Lower leg skin (tissue), 4 donors: ENCODE measurements around the gene GDPD1. TPM values are rescaled to one million over a fixed set of nuclear protein-coding genes. Genes with fewer than 3 reads are reported as not detected.

Experiments used
- DNase-seq, 2 donors: peaks; one replicate each; pipeline ENCODE4 v3.0.0-alpha.2; 2019; ENCODE audit warnings: low spot score in 2 of 2
- H3K4me3 ChIP-seq: fragments of 200-600 bp; sonication (generic); 2 replicates; pipeline ENCODE4 v1.5.1; 2017; ENCODE audit warnings: mild to moderate bottlenecking, low read depth; ENCODE audit not compliant: poor library complexity, severe bottlenecking
- CTCF ChIP-seq, 3 donors: fragments of 450-650 bp; IDR thresholded peaks; one replicate each; pipeline ENCODE4 v1.5.1; 2016; ENCODE audit warnings: antibody characterized with exemption in 3 of 3, mild to moderate bottlenecking in 3 of 3, moderate library complexity in 2 of 3
- POLR2A ChIP-seq, 2 donors: fragments of 450-650 bp; IDR thresholded peaks; one replicate each; pipeline ENCODE4 v1.6.1; 2016 to 2017; ENCODE audit warnings: antibody characterized with exemption in 2 of 2, mild to moderate bottlenecking in 1 of 2, moderate library complexity in 1 of 2
- WGBS, 2 donors: methylation state at CpG; one replicate each; pipeline ENCODE4 v1.1.5; 2018; 5-methylcytosine and 5-hydroxymethylcytosine counted together
- intact Hi-C: fragments of 100-400 bp; cut with DNase I; formaldehyde crosslinking; loops from one replicate; pipeline ENCODE4 v1.15.0; 2023; ENCODE audit warnings: low total_unique reads
- total RNA-seq, 4 donors: library from RNA; depleted of rRNA; stranded (reverse); fragments of >200 nt; gene quantifications; one replicate each; pipeline ENCODE4 v1.1.0, GENCODE V29; 2016

The GDPD1 gene
- total RNA-seq, 4 donors from 2014 or later: 1.0 to 14.0 (median 3.8) TPM

- H3K4me3 ChIP-seq: no peak overlapping the region
- WGBS, 2 donors: 97 to 98% methylated on average over 9 of the region's 9 CpGs
- intact Hi-C loops: no loop called here
- TF ChIP-seq CTCF (IDR thresholded peaks at IDR 0.05) (no peak), POLR2A (IDR thresholded peaks at IDR 0.05) (no peak)
- DNase-seq: peak in 1 of 2 donors; percentile 82
Measured at GRCh38 chr17:59180626-59181025, 39.7 kb upstream of the GDPD1 start.

DNA sequence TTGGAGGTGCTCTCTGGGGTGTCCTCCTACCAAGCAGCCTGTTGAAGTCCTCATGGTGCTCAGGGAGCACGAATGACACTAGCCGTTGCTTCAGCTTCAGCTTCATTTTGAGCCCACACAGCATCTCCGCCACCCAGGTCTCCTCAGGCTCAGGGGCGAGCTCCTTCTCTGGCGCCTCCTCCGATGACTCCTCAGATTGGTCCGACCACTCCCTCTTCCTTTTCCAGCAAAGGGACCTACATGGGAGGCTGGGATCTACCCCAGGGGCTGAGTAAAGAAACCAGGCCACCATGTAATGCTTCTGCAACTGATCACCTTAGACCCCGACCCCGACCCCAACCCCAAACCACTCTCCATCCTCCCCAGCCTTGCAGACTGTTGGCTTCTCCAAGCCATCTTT is 38.8 kb upstream of the GDPD1 start:
- intact Hi-C loops: no loop called here
- TF ChIP-seq POLR2A (IDR thresholded peaks at IDR 0.05) (no peak), CTCF (IDR thresholded peaks at IDR 0.05) (no peak)
- no peak overlapping the region for H3K4me3 ChIP-seq
- WGBS, 2 donors: 96 to 97% methylated on average over 9 of the region's 9 CpGs
- peak in 1 of 2 donors; percentile 58 for DNase-seq

- no peak for DNase-seq
- H3K4me3 ChIP-seq: no peak overlapping the region
- TF ChIP-seq CTCF (IDR thresholded peaks at IDR 0.05) (no peak), POLR2A (IDR thresholded peaks at IDR 0.05) (no peak)
- intact Hi-C loops: no loop called here
Measured at GRCh38 chr17:59185997-59186396, 34.3 kb upstream of the GDPD1 start.

- intact Hi-C loops: no loop called here
- H3K4me3 ChIP-seq: no peak overlapping the region
- TF ChIP-seq POLR2A (IDR thresholded peaks at IDR 0.05) (no peak), CTCF (IDR thresholded peaks at IDR 0.05) (no peak)
- 95 to 99% methylated on average over 3 of the region's 3 CpGs for WGBS, 2 donors
- peak in 1 of 2 donors; percentile 32 for DNase-seq
Measured at GRCh38 chr17:59186850-59187249, 33.5 kb upstream of the GDPD1 start.

- TF ChIP-seq CTCF (IDR thresholded peaks at IDR 0.05) (no peak), POLR2A (IDR thresholded peaks at IDR 0.05) (no peak)
- WGBS, 2 donors: 98 to 100% methylated on average over 2 of the region's 2 CpGs
- intact Hi-C loops: loop anchor here (5.0 kb wide), 1 partner anchor 1679 kb away; no protein-coding TSS in a partner anchor
Measured at GRCh38 chr17:59190806-59191205, 29.5 kb upstream of the GDPD1 start.

GRCh38 chr17:59193336-59193862 is 26.9 kb upstream of the GDPD1 start:
- DNase-seq: no peak
- WGBS, 2 donors: 93 to 95% methylated on average over 3 of the region's 3 CpGs
- H3K4me3 ChIP-seq: no peak overlapping the region
- TF ChIP-seq POLR2A (IDR thresholded peaks at IDR 0.05) (no peak), CTCF (IDR thresholded peaks at IDR 0.05) (no peak)
- intact Hi-C loops: loop anchor here (5.0 kb wide), 1 partner anchor 1681 kb away; no protein-coding TSS in a partner anchor

More at GRCh38 chr17:59190806-59191205, 29.5 kb upstream of the GDPD1 start:
- H3K4me3 ChIP-seq: no peak overlapping the region
- no peak for DNase-seq
